Tibial artery (tissue), 4 donors: ENCODE results near the gene UNC93A.

ENCODE experiments used
- DNase-seq, 2 donors: peaks; one replicate each; pipeline ENCODE4 v3.0.0-alpha.2; 2019
- H3K27ac ChIP-seq, 2 donors: fragments of 200-600 bp; sonication (generic) in 1 of 2; 1 replicate in 1 of 2; 2 replicates in 1 of 2; pipeline ENCODE4 v1.5.1; 2018 to 2019; ENCODE audit warnings: mild to moderate bottlenecking in 1 of 2
- H3K27me3 ChIP-seq, 2 donors: fragments of 200-600 bp; sonication (generic) in 1 of 2; one replicate each; pipeline versions ENCODE4 v1.5.1 to v1.6.0; 2016 to 2019
- H3K36me3 ChIP-seq, 3 donors: fragments of 200-600 bp; sonication (generic) in 2 of 3; one replicate each; pipeline ENCODE4 v1.5.1; 2016 to 2019; ENCODE audit warnings: mild to moderate bottlenecking in 2 of 3
- H3K4me1 ChIP-seq, 4 donors: fragments of 200-600 bp; sonication (generic) in 2 of 4; 1 replicate in 3 of 4; 2 replicates in 1 of 4; pipeline ENCODE4 v1.5.1; 2016 to 2019
- H3K4me3 ChIP-seq, 2 donors: fragments of 200-600 bp; sonication (generic) in 1 of 2; 1 replicate in 1 of 2; 2 replicates in 1 of 2; pipeline ENCODE4 v1.5.1; 2018 to 2019; ENCODE audit warnings: mild to moderate bottlenecking in 2 of 2
- H3K9me3 ChIP-seq, 3 donors: fragments of 200-600 bp; sonication (generic) in 1 of 3; one replicate each; pipeline ENCODE4 v1.5.1; 2016 to 2019
- CTCF ChIP-seq, 2 experiments: fragments of 200-600 bp in 1 of 2; fragments of 450-650 bp in 1 of 2; IDR thresholded peaks; one replicate each; pipeline ENCODE4 v1.5.1; 2017 to 2019; ENCODE audit warnings: antibody characterized with exemption in 2 of 2, mild to moderate bottlenecking in 1 of 2, moderate library complexity in 1 of 2
- intact Hi-C: fragments of 100-400 bp; cut with DNase I; formaldehyde crosslinking; loops from one replicate; pipeline ENCODE4 v1.15.0; 2023; ENCODE audit warnings: low total_unique reads

UNC93A gene

DNA sequence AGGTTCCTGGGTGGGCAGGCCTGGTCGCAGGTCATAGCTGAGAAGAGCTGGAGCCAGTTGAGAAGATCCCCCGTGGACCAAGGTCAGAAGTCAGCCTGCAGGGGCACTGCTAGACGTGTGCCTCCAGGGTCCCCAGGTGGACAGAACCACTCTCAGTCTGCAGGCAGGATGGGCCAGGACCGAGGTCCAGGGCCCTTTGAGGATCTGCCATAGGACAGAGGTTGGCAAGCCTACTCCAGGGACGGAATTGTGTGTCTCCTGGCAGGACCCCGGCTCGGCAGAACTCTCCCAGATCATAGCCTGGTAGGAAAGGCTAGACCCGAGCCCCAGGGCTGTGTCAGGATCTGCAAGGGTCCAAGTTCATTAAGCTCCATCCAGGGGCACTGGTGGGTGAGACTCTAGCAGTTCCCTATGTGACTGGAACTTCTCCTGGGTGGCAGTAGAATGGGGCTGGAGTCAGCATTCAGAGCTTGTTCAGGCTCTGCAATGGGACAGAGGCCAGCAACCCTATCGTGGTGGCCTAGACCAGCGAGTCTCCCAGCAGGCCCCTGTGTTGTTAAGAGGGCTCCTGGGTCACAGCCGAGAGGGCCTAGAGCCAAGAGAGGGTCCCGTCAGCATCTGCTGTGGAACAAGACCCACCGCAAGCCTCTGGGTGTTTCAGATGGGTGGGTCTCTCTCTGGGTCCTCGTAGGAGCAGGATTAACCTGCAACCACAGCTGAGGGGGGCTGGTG, 51.9 kb downstream of the UNC93A start:
- no peaks in the 10 kb centered on the region for H3K36me3 ChIP-seq
- no peak overlapping the region for H3K27ac ChIP-seq
- no peak for TF ChIP-seq CTCF (IDR thresholded peaks at IDR 0.05)
- H3K27me3 ChIP-seq = peaks cover 0 to 12% of the 10 kb centered on the region in 2 donors
- no peaks in the 10 kb centered on the region for H3K9me3 ChIP-seq
- intact Hi-C loops = no loop called here
- DNase-seq = no peak
- H3K4me3 ChIP-seq = no peak overlapping the region
- no peaks in the 10 kb centered on the region for H3K4me1 ChIP-seq

DNA sequence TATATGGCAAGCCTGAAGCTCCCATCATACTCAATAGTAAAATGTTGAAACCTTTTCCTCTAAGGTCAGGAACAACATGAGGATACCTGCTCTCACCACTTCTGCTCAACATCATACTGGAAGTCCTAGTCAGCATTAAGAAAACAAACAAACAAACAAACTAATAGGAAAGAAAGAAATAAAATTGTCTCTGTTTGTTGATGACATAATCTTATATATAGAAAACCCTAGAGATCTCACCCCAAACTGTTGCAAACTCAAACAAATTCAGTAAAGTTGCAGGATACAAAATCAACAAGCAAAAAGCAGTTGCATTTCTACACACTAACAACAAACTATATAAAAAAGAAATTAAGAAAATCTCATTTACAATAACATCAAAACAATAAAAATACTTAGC, 54.2 kb downstream of the UNC93A start:
- Histone ChIP-seq H3K27me3 (peaks cover 0 to 21% of the 10 kb centered on the region in 2 donors), H3K4me3 (no peak overlapping the region), H3K36me3 (no peaks in the 10 kb centered on the region), H3K9me3 (no peaks in the 10 kb centered on the region), H3K27ac (no peak overlapping the region), H3K4me1 (peaks cover 0 to 4% (median 0%) of the 10 kb centered on the region in 4 donors)
- intact Hi-C loops = no loop called here
- DNase-seq = no peak
- TF ChIP-seq CTCF (IDR thresholded peaks at IDR 0.05) = no peak

- TF ChIP-seq CTCF (IDR thresholded peaks at IDR 0.05) = no peak
- H3K9me3 ChIP-seq = no peaks in the 10 kb centered on the region
- H3K4me3 ChIP-seq = no peak overlapping the region
- intact Hi-C loops = no loop called here
- H3K27ac ChIP-seq = no peak overlapping the region
- peaks cover 0 to 10% (median 5%) of the 10 kb centered on the region in 4 donors for H3K4me1 ChIP-seq
- H3K36me3 ChIP-seq = no peaks in the 10 kb centered on the region
- DNase-seq = no peak
- peaks cover 0 to 24% of the 10 kb centered on the region in 2 donors for H3K27me3 ChIP-seq
These were observed 54.8 kb downstream of the UNC93A start for GRCh38 chr6:167345960-167346359.

GRCh38 chr6:167347226-167347625, 56.1 kb downstream of the UNC93A start:
- intact Hi-C loops = no loop called here
- Histone ChIP-seq H3K27me3 (peaks cover 0 to 36% of the 10 kb centered on the region in 2 donors), H3K9me3 (peaks cover 0 to under 1% (median 0%) of the 10 kb centered on the region in 3 donors), H3K36me3 (no peaks in the 10 kb centered on the region), H3K4me1 (peaks cover 0 to 17% (median 12%) of the 10 kb centered on the region in 4 donors), H3K4me3 (no peak overlapping the region), H3K27ac (no peak overlapping the region)
- no peak for TF ChIP-seq CTCF (IDR thresholded peaks at IDR 0.05)
- no peak for DNase-seq

DNA sequence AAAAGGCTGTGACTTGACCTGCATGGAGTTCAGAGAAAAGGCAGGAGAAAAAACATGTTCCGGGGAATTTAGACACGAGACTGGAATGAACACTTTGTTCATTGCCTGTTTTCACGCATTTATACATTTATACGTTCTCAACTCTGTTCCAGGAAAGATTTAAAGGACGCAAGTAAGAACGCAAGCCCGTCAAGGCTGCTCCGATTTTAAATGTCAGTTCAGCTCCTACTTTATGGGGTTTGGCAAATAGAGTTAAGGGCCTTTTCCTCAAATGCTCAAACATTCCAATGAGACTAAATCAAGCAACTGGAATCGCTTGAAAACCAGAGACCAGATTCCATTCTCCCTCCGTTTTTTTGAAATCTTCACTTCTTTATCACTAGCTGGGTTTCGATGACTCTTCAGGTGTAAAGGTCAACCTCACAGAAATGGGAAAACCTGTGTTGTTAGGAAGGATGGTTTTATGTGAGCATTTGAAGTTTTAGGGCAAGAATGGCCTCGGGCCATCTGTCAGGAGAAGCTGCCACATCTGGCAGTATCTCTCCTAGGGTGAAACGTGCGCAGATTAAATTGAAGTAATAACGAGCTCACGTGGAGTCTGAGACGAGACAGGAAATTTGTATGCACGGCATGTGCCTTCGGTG, 58.6 kb downstream of the UNC93A start:
- TF ChIP-seq CTCF (IDR thresholded peaks at IDR 0.05) = no peak
- H3K9me3 ChIP-seq = peaks cover 0 to 5% (median 4%) of the 10 kb centered on the region in 3 donors
- H3K36me3 ChIP-seq = no peaks in the 10 kb centered on the region
- DNase-seq = no peak
- intact Hi-C loops = no loop called here
- no peak overlapping the region for H3K4me3 ChIP-seq
- no peak overlapping the region for H3K27ac ChIP-seq
- H3K4me1 ChIP-seq = peaks cover 0 to 17% (median 12%) of the 10 kb centered on the region in 4 donors
- peaks cover 0 to 48% of the 10 kb centered on the region in 2 donors for H3K27me3 ChIP-seq
